Activated naive CD4-positive, alpha-beta T cell (primary cell): ENCODE results near the gene KAZN.

Experiments used
- DNase-seq, 4 experiments: peaks; one replicate each; lab custom pipeline; 2025; lab: John Stamatoyannopoulos, UW

Gene KAZN

GRCh38 chr1:15011160-15011559 is 412.7 kb downstream of the KAZN start:
- no peak for DNase-seq

- DNase-seq, result no peak
Measured at GRCh38 chr1:15011661-15012060, 413.2 kb downstream of the KAZN start.

GRCh38 chr1:15012822-15013221 is 414.3 kb downstream of the KAZN start:
- no peak for DNase-seq

- DNase-seq, result no peak
Measured at GRCh38 chr1:15013767-15014166, 415.3 kb downstream of the KAZN start.

- no peak for DNase-seq
Measured at GRCh38 chr1:15014516-15014915, 416.0 kb downstream of the KAZN start.

GRCh38 chr1:15016001-15016400 is 417.5 kb downstream of the KAZN start:
- no peak for DNase-seq

GRCh38 chr1:15016526-15016925 is 418.0 kb downstream of the KAZN start:
- no peak for DNase-seq

- DNase-seq, result no peak
Measured at GRCh38 chr1:15017120-15017519, 418.6 kb downstream of the KAZN start.

- DNase-seq, result no peak
Measured at GRCh38 chr1:15018767-15019166, 420.3 kb downstream of the KAZN start.

- DNase-seq, result no peak
Measured at GRCh38 chr1:15020943-15021745, 422.7 kb downstream of the KAZN start.

- no peak for DNase-seq
Measured at GRCh38 chr1:15022048-15022447, 423.6 kb downstream of the KAZN start.

- no peak for DNase-seq
Measured at GRCh38 chr1:15023205-15023604, 424.7 kb downstream of the KAZN start.

- DNase-seq, result no peak
Measured at GRCh38 chr1:15023976-15024375, 425.5 kb downstream of the KAZN start.

- DNase-seq, result no peak
Measured at GRCh38 chr1:15026117-15026489, 427.6 kb downstream of the KAZN start.

- peak in 1 of 4 experiments; percentile 2 for DNase-seq
Measured at GRCh38 chr1:15027515-15027986, 429.1 kb downstream of the KAZN start.

GRCh38 chr1:15028102-15028501 is 429.6 kb downstream of the KAZN start:
- no peak for DNase-seq

GRCh38 chr1:15028616-15029015 is 430.1 kb downstream of the KAZN start:
- DNase-seq, result no peak

- no peak for DNase-seq
Measured at GRCh38 chr1:15029036-15029435, 430.6 kb downstream of the KAZN start.

- DNase-seq, result no peak
Measured at GRCh38 chr1:15029786-15030185, 431.3 kb downstream of the KAZN start.

- no peak for DNase-seq
Measured at GRCh38 chr1:15031251-15031933, 432.9 kb downstream of the KAZN start.

- no peak for DNase-seq
Measured at GRCh38 chr1:15033264-15033663, 434.8 kb downstream of the KAZN start.

GRCh38 chr1:15034656-15035055 is 436.2 kb downstream of the KAZN start:
- no peak for DNase-seq

GRCh38 chr1:15035236-15035635 is 436.8 kb downstream of the KAZN start:
- no peak for DNase-seq
